HG03558 (cell line): ENCODE measurements around the gene CALML3.

ENCODE experiments used
- ATAC-seq: cut with Tn5 transposase; IDR thresholded peaks from one replicate; pipeline ENCODE4 v1.9.1; 2021; ENCODE audit warnings: moderate number of reproducible peaks; ENCODE audit not compliant: unreplicated experiment; ENCODE audit errors: extremely low read depth

Gene CALML3

GRCh38 chr10:5504146-5505072 is 20.4 kb upstream of the CALML3 start:
- ATAC-seq: no peak

- ATAC-seq: no peak
These were observed 18.5 kb upstream of the CALML3 start for GRCh38 chr10:5506246-5506645.

GRCh38 chr10:5506751-5507648 is 17.8 kb upstream of the CALML3 start:
- no peak for ATAC-seq

GRCh38 chr10:5507649-5508131 is 17.1 kb upstream of the CALML3 start:
- no peak for ATAC-seq

GRCh38 chr10:5508161-5508604 is 16.6 kb upstream of the CALML3 start:
- ATAC-seq: no peak

GRCh38 chr10:5508786-5509185 is 16.0 kb upstream of the CALML3 start:
- no peak for ATAC-seq

GRCh38 chr10:5509236-5509635 is 15.5 kb upstream of the CALML3 start:
- no peak for ATAC-seq

- ATAC-seq: no peak
These were observed 15.1 kb upstream of the CALML3 start for GRCh38 chr10:5509691-5510090.

- ATAC-seq: no peak
These were observed 14.3 kb upstream of the CALML3 start for GRCh38 chr10:5510281-5511072.

GRCh38 chr10:5511231-5511884 is 13.4 kb upstream of the CALML3 start:
- no peak for ATAC-seq

GRCh38 chr10:5511885-5512280 is 12.9 kb upstream of the CALML3 start:
- no peak for ATAC-seq

GRCh38 chr10:5512331-5512730 is 12.4 kb upstream of the CALML3 start:
- no peak for ATAC-seq

- ATAC-seq: no peak
These were observed 11.7 kb upstream of the CALML3 start for GRCh38 chr10:5512881-5513612.

- ATAC-seq: no peak
These were observed 10.4 kb upstream of the CALML3 start for GRCh38 chr10:5514226-5514850.

- ATAC-seq: no peak
These were observed 8.6 kb upstream of the CALML3 start for GRCh38 chr10:5515948-5516761.

- ATAC-seq: no peak
These were observed 7.2 kb upstream of the CALML3 start for GRCh38 chr10:5517546-5517945.

- ATAC-seq: no peak
These were observed 6.6 kb upstream of the CALML3 start for GRCh38 chr10:5518143-5518542.

GRCh38 chr10:5519054-5519453 is 5.7 kb upstream of the CALML3 start:
- ATAC-seq: no peak
